ENCODE measurements around the gene SH3GLB2. TPM values are rescaled to one million over a fixed set of nuclear protein-coding genes. Genes with fewer than 3 reads are reported as not detected.

Gene SH3GLB2
- total RNA-seq, 1 experiment from 2014 or later: 52.7 TPM

DNA sequence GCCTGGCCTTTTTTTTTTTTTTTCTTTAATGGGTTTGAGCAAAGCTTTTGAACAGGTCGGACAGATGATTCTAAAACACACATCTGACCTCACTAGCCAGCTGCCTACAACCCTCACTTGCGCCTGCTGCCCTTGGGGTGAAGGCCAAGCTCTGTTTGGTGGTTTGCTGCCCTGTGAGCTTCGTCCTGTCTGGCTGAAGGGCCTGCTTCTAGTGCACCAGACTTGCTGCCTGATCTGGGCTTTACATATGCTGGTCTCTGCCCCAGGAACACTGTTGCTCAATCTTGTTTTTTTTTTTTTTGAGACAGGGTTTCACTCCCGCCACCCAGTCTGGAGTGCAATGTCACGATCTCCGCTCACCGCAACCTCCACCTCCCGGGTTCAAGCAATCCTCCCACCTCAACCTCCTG, 36.4 kb upstream of the SH3GLB2 start:
- Histone ChIP-seq H3K27ac (ENCODE audit: low read depth, low read length, poor library complexity, severe bottlenecking) (no peak overlapping the region), H3K27me3 (replicated peaks; ENCODE audit: insufficient read depth, low read depth, low read length, poor library complexity) (no peaks in the 10 kb centered on the region), H3K9me3 (ENCODE audit: low read depth, low read length, poor library complexity, severe bottlenecking) (no peaks in the 10 kb centered on the region), H3K4me1 (ENCODE audit: insufficient read depth, low read length, poor library complexity, severe bottlenecking) (no peaks in the 10 kb centered on the region), H3K36me3 (ENCODE audit: insufficient read depth, low read length, poor library complexity, severe bottlenecking) (peaks cover 3% of the 10 kb centered on the region), H3K4me3 (ENCODE audit: low read depth, low read length, poor library complexity, severe bottlenecking) (no peak overlapping the region)
- intact Hi-C loops (cut with micrococcal nuclease; ENCODE audit: unreplicated experiment): no loop called here
- CTCF ChIA-PET: no interaction called here
- TF ChIP-seq, protein P1, sequence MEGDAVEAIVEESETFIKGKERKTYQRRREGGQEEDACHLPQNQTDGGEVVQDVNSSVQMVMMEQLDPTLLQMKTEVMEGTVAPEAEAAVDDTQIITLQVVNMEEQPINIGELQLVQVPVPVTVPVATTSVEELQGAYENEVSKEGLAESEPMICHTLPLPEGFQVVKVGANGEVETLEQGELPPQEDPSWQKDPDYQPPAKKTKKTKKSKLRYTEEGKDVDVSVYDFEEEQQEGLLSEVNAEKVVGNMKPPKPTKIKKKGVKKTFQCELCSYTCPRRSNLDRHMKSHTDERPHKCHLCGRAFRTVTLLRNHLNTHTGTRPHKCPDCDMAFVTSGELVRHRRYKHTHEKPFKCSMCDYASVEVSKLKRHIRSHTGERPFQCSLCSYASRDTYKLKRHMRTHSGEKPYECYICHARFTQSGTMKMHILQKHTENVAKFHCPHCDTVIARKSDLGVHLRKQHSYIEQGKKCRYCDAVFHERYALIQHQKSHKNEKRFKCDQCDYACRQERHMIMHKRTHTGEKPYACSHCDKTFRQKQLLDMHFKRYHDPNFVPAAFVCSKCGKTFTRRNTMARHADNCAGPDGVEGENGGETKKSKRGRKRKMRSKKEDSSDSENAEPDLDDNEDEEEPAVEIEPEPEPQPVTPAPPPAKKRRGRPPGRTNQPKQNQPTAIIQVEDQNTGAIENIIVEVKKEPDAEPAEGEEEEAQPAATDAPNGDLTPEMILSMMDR (conservative IDR thresholded peaks at IDR 0.05; ENCODE audit: low read depth, low read length): no peak
- no peak for TF ChIP-seq EZH2 (IDR thresholded peaks at IDR 0.05; ENCODE audit: borderline replicate concordance, low read depth, low read length, poor library complexity, severe bottlenecking)
- POLR2A ChIA-PET (ENCODE audit: low non-redundant PET): no interaction called here
- no TSS peak for BruUV-seq (replicated peaks)
- DNase-seq (ENCODE audit: low spot score): no peak

GRCh38 chr9:129063061-129063460, 34.9 kb upstream of the SH3GLB2 start:
- BruUV-seq (replicated peaks): no TSS peak
- Histone ChIP-seq H3K27me3 (replicated peaks; ENCODE audit: insufficient read depth, low read depth, low read length, poor library complexity) (no peaks in the 10 kb centered on the region), H3K27ac (ENCODE audit: low read depth, low read length, poor library complexity, severe bottlenecking) (no peak overlapping the region), H3K9me3 (ENCODE audit: low read depth, low read length, poor library complexity, severe bottlenecking) (no peaks in the 10 kb centered on the region), H3K36me3 (ENCODE audit: insufficient read depth, low read length, poor library complexity, severe bottlenecking) (peaks cover 3% of the 10 kb centered on the region), H3K4me1 (ENCODE audit: insufficient read depth, low read length, poor library complexity, severe bottlenecking) (no peaks in the 10 kb centered on the region), H3K4me3 (ENCODE audit: low read depth, low read length, poor library complexity, severe bottlenecking) (no peak overlapping the region)
- ChIA-PET POLR2A (ENCODE audit: low non-redundant PET) (no interaction called here), CTCF (no interaction called here)
- no peak for TF ChIP-seq EZH2 (IDR thresholded peaks at IDR 0.05; ENCODE audit: borderline replicate concordance, low read depth, low read length, poor library complexity, severe bottlenecking)
- TF ChIP-seq, protein P1 (conservative IDR thresholded peaks at IDR 0.05; ENCODE audit: low read depth, low read length): no peak
- DNase-seq (ENCODE audit: low spot score): no peak
- intact Hi-C loops (cut with micrococcal nuclease; ENCODE audit: unreplicated experiment): no loop called here

DNA sequence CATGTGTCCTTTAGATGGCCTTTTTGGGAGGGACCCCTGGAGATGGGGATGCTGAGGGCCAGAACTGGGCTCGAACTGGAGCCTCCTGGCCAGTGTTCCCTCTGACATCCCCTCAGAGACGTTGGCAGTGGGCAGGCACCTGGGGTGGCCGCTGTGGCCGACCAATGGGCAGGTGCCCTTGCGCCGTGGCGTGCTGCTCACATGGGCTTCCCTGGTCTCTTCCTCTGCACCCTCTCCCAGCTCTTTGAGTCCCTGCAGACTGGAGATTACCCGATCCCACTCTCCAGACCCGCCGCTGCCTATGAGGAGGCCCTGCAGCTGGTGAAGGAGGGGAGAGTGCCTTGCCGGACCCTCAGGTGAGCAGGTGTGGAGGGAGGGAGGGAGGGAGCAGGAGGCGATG, 32.9 kb upstream of the SH3GLB2 start:
- intact Hi-C loops (cut with micrococcal nuclease; ENCODE audit: unreplicated experiment): no loop called here
- ChIA-PET POLR2A (ENCODE audit: low non-redundant PET) (no interaction called here), CTCF (no interaction called here)
- Histone ChIP-seq H3K9me3 (ENCODE audit: low read depth, low read length, poor library complexity, severe bottlenecking) (no peaks in the 10 kb centered on the region), H3K4me3 (ENCODE audit: low read depth, low read length, poor library complexity, severe bottlenecking) (no peak overlapping the region), H3K4me1 (ENCODE audit: insufficient read depth, low read length, poor library complexity, severe bottlenecking) (no peaks in the 10 kb centered on the region), H3K27ac (ENCODE audit: low read depth, low read length, poor library complexity, severe bottlenecking) (no peak overlapping the region), H3K27me3 (replicated peaks; ENCODE audit: insufficient read depth, low read depth, low read length, poor library complexity) (no peaks in the 10 kb centered on the region), H3K36me3 (ENCODE audit: insufficient read depth, low read length, poor library complexity, severe bottlenecking) (peaks cover 3% of the 10 kb centered on the region)
- no peak for TF ChIP-seq EZH2 (IDR thresholded peaks at IDR 0.05; ENCODE audit: borderline replicate concordance, low read depth, low read length, poor library complexity, severe bottlenecking)
- TF ChIP-seq, protein P1 (conservative IDR thresholded peaks at IDR 0.05; ENCODE audit: low read depth, low read length): no peak
- no peak for DNase-seq (ENCODE audit: low spot score)
- no TSS peak for BruUV-seq (replicated peaks)
